CD4-positive, alpha-beta T cell treated with Interleukin-17A for 4 hours (primary cell): Measurements from ENCODE around the gene PGBD5.
A peak's percentile ranks its signal among the peaks of the same experiment; 100 is the strongest.

Experiments
- DNase-seq: peaks from one replicate; pipeline ENCODE4 v3.0.0-alpha.2; 2020; ENCODE audit warnings: mixed read lengths

Gene PGBD5

GRCh38 chr1:230320804-230321203 lies 105.3 kb downstream of the PGBD5 start:
- DNase-seq = no peak

DNA sequence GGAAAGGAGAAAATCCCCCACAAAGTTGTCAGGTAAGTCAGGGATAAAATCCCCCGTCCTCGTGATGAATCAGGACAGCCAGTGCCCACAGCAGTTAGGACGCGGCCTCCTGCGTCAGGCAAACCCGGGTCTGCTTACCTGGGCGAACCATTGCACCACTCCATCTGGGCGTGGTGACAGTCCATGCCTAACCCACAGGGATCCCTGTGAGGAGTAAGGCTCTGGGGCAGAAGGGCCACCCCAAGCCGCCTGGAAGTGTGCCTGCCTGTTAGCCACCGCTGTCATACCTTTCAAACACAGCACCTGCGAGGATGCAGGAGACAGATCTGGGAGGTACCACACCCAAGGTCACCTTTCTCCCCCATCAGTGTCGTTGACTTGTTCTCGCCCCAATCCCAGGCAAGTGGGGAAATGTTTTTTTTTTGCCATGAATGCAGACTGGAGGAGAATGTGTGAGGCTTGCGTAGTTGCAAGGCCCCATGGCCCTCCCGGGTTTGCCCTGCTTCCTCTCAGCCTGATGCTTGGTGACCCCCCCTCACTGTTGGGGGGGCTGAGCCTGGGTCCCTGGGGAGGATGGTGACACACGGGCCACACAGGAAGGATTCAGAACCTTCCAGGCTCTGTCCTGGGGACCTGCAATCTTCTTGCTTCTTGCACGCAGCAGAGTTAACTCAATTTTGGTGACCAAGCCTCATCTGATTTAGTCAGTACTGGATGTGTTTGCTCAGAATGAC lies 107.0 kb downstream of the PGBD5 start:
- DNase-seq = no peak

DNA sequence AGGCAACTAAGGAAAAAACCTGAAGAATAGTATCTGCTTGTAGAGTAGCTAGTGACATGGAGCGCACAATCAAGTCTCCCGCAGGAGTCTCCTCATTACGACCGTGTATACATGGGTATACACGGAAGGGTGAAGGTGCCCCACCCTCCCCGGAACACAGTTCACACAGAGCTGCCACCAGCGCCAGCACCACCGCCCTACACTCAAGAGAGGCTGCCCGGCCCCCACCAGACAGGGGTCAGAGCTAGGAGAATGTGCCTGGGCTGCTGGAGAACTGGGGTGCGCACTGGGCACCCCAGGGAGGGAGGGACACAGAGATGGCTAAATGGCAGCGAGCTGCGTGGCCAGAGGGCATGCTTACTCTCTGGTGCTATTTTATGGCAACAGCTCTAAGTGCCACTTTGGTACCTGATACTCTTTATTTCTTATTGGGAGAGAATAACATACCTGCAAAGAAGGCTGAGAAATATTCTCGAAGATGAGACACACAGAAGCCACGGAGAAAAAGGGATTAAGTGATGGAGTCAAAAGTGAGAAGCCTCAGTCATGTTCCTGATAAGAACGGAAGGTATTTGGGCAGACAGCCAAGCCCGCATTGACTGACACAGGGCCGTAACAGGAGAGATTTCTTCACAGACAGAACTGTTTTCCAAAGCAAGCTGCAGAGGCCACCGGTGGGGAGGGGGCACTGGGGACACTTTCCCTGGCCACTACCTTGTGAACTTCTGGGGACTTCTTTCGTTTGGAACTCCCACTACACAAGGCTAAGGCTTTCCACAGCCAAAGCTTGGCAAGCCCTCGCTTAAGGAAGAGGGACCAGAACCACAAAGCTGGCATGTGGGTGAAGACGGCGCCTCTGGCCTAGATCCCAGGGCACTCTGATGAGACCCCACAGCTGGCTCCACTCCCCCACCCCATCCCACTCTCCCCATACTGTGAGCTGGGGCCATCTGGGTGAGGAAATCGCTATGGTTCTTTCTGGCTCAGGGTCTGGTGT lies 108.0 kb downstream of the PGBD5 start:
- DNase-seq = no peak

GRCh38 chr1:230316864-230317745 lies 109.0 kb downstream of the PGBD5 start:
- DNase-seq = no peak

- no peak for DNase-seq
Observed at GRCh38 chr1:230315099-230315498, 111.0 kb downstream of the PGBD5 start.

GRCh38 chr1:230314142-230314470 lies 112.0 kb downstream of the PGBD5 start:
- no peak for DNase-seq

- no peak for DNase-seq
Observed at GRCh38 chr1:230313453-230314141, 112.5 kb downstream of the PGBD5 start.

DNA sequence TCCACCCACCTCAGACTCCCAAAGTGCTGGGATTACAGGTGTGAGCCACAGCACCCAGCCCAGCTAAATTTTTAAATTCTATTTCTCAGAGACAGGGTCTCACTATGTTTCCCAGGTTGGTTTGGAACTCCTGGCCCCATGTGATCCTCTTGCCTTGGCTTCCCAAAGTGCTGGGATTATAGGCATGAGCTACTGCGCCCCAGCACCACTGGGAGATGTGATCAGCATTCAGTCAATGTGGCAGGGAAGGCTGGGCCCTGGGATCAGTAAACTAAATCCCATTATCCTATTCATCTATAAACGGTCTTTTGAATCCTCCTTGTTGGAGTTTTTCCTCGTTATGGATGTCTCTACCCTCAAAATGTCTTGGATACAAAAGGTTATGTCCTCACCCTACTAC lies 113.5 kb downstream of the PGBD5 start:
- DNase-seq = no peak

GRCh38 chr1:230310381-230311163 lies 115.6 kb downstream of the PGBD5 start:
- peak; percentile 76 for DNase-seq

DNA sequence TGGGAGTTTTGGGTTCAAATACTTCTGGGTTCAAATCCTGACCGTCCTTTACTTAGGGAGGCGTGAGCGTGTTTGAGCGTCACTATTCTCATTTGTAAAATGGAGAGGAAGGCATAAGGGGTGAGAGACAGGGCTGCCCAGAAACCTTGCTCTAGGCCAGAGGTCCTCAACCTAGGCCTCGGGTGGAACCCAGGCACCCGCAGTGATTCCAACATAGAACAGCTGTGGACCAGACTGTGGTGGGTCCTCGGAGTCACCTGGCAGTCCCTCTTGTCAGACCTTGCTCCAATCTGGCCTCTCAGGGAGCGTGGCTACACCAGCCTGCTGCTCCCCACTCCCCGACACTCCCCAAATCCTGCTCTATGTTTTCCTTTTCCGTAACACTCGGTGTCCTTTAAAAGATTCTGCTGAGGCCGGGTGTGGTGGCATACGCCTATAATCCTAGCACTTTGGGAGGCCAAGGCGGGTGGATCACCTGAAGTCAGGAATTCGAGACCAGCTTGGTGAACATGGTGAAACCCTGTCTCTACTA lies 116.4 kb downstream of the PGBD5 start:
- no peak for DNase-seq

DNA sequence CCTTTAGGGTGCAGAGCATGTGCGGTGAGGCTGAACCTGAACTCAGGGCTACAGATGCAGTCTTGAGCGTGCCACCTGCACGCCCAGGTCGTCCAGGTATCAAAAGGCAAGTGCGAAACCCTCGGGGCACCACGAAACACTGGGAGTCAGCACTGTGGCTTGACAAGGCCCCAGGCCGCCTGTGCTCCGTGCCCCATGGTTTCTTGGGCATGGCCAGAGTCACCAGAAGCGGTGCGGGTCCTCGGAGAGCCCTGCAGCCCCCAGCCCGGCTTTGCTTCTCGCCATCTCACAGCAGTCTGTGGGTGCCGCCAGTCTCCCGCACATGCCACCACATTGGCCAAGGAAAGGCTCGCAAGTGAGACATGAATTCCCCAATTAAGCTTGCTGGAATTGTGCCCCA lies 117.3 kb downstream of the PGBD5 start:
- DNase-seq = no peak

DNA sequence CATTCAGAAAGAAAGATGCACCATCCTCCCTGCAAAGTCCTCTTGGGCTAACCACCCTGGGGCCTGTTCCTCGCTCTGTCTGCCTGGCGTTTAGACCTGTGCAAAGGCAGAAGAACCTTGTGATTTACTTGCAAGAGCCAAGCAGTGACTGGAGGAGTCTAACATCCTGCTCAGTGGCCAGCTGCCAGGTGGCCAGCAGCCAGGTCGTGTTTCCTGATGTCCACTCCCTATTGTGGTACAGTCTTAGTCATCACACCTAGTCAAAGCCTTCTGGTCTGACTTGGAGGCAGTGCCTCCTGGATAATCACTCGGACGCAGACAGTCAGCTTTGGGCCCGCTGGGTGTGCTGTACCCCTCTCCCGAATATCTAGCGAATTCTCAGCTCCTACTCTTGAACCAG lies 118.1 kb downstream of the PGBD5 start:
- no peak for DNase-seq

GRCh38 chr1:230307213-230307612 lies 118.9 kb downstream of the PGBD5 start:
- DNase-seq = no peak

DNA sequence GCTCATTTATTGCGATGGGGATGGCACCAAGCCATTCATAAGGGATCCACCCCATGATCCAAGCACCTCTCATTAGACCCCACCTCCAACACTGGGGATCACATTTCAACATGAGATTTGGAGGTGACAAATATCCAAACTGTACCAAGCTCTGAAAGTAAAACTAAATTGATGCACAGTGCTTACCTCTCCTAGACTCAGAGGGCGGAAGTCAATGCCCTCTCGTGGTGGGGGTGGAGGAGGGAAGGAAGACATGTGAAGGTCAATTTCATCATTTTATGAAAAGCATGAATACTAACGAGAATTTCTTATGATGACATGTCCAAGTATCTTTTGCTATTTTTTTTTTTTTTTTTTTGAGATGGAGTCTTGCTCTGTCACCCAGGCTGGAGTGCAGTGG lies 120.0 kb downstream of the PGBD5 start:
- DNase-seq = no peak

GRCh38 chr1:230303822-230304221 lies 122.3 kb downstream of the PGBD5 start:
- no peak for DNase-seq

- no peak for DNase-seq
Observed at GRCh38 chr1:230303069-230303468, 123.1 kb downstream of the PGBD5 start.

DNA sequence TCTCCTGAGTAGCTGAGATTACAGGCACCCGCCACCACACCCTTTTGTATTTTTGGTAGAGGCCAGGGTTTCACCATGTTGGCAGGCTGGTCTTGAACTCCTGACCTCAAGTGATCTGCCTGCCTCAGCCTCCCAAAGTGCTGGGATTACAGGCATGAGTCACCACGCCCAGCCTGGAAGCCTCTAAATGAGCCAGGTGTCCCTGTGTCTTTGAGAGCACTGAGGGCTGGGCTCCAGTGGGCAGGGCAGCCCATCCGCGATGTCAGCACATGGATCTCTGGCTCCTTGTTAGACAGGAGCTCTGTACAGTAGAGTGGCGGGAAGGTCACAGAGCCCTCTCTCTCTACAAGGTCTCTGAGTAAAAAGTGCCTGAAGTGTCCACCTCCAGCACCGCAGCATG lies 124.3 kb downstream of the PGBD5 start:
- no peak for DNase-seq

DNA sequence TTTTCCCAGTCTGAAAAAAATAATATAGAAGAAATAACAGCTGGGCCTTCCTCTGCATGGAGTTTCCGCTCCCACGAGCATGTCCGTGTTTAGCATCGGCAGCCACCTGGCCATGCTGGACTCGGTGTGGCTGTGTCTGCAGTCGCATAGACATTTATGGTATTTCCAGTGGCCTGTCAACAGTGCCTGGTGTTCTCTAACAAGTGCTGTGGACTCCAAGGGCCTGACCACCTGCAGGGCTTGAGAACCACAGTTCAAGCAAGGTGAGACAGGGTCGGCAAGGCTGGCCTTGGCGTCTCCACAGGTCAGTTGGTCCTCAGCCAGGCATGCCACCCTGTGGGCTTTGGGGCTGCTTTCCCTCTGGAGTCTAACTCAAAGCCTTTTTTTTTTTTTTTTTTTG lies 124.8 kb downstream of the PGBD5 start:
- DNase-seq = no peak

- no peak for DNase-seq
Observed at GRCh38 chr1:230300322-230301301, 125.5 kb downstream of the PGBD5 start.
